GM10847 (cell line): ENCODE results near the gene HOXB6.

Experiments
- POLR2A ChIP-seq: IDR thresholded peaks from 2 replicates; pipeline ENCODE4 v1.6.1; 2011; ENCODE audit not compliant: insufficient read length; ENCODE audit errors: extremely low read depth

Gene HOXB6

DNA sequence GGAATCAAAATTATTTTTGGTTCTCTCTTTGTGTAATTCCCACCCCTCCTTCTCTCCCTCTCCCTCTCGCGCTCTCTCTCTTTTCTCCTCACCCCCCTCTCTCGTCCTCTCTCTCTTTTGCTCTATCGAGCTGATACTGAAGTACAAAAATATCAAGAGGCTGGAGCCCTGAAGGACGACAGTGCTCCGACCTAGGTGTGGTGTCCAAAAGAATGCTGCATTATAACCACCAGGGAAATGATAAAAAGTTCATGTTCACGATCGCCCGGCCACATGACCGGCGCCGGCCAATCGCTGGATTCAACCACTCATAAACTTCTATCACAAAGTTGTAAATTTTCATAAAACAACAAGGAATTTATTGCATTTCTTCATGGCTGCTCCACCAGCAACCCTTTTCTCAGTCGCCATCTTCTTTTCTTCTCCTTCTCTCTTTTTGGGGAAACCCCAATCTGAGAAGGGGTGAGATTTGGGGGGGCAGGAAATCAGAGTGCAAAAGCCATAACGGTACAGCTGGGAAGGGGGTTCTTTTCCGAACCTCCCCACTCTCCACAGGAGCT lies at the start of gene HOXB6:
HOXB6 (minus strand) TSS at position 217 of the 560 bp plus-strand sequence. CDS start 6,836 bp downstream, outside the sequence.
- no peak for TF ChIP-seq POLR2A

DNA sequence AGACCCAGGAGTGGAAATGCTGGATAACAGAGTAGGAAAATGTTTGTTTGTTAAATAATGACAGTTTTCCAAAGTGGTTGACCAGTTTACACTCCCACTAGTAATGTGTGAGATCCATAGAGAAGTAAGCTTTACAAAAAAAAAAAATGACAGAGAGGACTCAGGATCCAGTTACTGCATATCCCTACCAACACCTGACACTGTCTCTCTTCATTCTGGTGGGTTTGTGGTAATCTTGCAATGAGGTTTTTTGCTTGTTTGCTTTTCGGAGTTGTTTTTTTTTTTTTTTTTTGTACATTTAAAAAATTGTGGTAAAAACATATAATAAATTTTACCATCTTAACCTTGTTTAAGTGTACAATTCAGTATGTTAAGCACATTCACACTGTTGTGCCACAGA lies 45.0 kb upstream of the HOXB6 start:
- no peak for TF ChIP-seq POLR2A

DNA sequence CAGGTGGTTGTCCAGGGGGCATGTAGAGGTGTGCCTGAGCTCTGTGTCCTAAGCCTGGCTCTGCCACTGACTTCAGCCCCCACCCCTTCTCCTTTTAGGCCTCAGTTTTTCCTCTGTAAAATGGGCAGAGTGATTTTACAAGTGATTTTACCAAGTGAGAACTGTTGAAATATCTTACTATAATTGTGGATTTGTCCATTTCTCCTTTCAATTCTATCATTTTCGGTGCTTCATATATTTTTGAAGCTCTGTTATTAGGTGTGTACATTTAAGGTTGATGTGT lies 43.1 kb upstream of the HOXB6 start:
- TF ChIP-seq POLR2A, result no peak

- TF ChIP-seq POLR2A, result no peak
Measured at GRCh38 chr17:48647103-48647962, 42.5 kb upstream of the HOXB6 start.

DNA sequence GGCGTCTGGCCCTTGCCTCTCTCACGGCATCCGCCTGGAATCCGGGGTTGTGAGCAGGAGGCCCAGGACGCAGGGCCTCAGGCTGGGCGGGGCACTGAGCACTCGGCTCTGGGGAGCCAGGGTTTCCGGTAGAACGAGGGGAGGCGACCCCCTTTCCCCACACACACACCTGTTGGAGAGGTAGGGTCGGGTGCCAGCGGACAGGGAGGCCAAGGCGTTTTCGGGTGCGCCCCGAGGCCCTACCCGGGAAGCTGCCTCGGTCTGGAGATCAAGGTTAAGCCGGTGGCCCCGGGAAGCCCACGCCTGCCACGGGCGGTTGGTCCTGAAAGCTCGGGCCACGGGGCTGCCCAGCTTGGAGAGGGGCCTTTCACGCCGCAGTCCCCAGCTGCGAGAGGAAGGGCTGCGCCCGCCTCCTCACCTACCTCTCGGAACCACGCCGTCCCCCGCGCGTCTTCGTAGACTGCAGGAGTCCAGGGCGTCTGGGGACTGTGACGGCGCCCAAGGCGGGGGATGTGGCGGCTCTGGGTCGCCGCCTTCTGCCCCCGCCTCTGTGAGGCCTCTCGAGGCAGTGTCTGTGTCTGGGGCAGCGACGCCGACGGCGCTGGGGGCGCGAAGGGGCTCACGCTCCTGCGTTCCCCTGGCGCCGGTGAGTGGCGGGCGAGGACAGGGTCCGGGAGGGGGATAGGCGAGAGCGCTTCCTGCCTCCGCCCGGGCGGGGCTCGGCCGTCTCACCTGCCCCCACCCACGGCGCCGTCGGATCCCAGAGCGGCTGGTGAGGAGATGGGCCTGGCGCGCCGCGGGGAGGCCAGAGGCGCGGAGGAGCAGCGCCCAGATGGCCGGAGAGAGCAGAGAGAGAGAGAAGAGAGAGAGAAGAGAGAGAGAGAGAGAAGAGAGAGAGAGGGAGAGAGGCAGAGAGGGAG lies 41.7 kb upstream of the HOXB6 start:
- no peak for TF ChIP-seq POLR2A

GRCh38 chr17:48645639-48646182 lies 40.9 kb upstream of the HOXB6 start:
- TF ChIP-seq POLR2A, result no peak

GRCh38 chr17:48644910-48645557 lies 40.2 kb upstream of the HOXB6 start:
- TF ChIP-seq POLR2A, result no peak

GRCh38 chr17:48644159-48644558 lies 39.4 kb upstream of the HOXB6 start:
- TF ChIP-seq POLR2A, result no peak

- TF ChIP-seq POLR2A, result no peak
Measured at GRCh38 chr17:48643697-48644012, 38.9 kb upstream of the HOXB6 start.

GRCh38 chr17:48642843-48643696 lies 38.3 kb upstream of the HOXB6 start:
- no peak for TF ChIP-seq POLR2A

DNA sequence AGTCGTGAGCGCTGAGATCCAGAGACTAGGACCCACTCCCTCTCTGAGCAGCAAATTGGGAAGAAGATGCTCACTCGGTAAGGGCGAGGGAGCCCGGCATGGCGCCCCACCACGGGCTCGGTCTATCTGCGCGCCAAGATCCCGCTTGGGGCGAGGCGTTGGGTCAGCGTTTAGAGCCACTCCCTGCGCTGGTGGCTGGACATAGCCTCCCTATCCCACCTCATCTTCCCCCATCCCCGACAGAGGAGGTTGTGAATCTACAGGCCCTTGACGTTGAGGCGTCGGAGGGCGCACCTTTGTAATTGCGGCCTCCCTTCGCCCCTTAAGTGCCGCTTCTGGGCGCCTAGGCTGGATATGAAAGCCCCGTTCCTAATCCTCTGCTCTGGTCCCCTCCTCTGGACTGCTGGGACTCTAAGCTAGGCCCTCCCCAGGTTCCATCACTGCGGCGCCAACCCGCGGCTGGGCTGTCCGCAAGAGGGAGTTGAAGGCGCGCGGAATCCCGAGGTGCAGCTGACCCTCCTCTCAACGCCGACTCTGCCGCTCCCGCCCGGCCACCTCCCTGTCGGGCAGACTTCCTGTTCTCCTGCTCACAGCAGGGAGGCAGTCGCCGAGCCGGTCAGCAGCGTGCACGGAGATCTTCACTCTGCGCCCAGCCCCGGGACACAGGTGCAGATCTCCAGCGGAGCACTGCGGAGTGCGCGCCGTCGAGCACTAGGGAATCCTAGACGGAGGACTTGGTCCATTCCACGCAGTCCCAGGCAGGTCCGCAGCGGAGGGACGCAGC lies 37.5 kb upstream of the HOXB6 start:
- no peak for TF ChIP-seq POLR2A

DNA sequence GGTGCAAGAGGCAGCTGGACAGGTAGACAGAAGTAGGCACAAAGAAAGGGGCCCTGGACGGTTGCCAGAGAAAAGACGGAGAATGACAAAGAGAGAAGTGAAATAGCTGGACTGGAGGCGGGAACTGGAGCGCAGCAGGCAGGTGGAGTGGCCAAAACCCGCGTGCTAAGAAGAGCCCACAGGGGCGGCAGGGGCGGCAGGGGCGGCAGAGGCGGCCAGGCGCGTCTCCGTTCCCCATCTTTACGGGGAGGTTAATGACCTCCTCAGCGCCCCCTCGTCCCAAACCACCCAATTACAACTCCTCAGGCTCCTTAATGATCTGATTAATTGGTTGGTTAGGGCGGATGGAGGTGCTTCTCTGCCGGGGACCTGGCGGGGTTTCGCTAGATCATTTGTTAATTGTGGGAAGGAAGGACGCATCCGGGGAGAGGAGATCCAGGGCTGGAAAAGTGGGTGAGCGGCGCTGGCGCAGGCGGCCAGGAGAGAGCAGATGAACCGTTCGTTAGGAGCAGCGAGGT lies 36.8 kb upstream of the HOXB6 start:
- no peak for TF ChIP-seq POLR2A

DNA sequence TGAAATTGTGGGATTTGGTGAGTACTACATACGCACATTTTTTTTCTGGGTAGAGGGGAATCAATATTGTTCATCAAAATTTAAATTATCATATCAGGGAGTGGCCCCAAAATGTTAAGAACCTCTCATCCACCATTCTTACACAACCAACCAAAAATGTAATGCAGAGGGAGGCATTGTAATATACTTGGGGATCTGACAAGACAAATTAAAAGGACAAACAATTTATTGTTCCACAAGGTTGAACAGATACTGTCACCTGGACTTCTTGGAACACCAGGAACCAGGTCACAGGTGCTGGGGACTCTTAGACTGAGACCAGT lies 36.0 kb upstream of the HOXB6 start:
- no peak for TF ChIP-seq POLR2A

DNA sequence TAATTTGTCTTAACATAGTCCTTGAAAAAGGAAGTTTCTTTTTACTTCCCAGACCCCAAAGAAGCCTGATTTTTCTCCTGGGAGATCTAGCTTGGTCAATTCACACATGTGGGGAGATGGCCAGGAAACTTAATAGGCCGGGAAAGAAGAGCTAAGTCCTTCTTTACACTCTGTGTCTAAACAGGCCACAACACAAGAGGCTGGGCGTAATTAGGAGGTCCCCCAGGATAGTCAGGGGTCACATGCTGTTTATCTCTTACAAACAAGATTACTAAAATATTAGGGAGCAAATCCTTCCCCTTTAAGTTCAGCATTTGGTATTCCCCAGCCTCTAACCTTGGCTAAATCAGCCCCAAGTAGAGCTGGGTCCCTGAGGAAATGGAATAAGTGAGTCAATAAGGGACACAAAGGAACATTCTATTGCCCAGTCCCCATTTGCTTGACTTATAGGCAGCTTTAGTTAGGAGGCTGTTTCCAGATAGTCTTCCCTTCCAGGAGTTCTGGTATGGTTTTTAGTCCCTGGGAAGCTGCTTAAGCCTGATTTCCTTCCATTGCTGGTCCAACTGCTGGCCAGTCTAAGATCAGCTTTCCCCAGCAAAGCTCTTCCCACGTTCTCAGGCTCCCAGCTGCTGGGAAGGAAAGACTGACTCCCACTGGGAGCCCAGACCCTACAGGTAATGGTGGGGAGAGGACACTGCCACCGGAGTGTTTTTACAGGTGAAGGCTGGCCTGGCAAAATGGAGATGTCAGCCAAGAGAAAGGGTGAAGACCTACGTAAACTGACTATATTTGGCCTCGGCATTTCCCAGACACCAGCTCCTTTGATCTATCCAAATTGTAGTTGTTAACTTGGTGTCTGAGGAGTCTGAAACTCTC lies 35.4 kb upstream of the HOXB6 start:
- no peak for TF ChIP-seq POLR2A
